DOHH2 (cell line): ENCODE measurements around the gene HIGD2A.

Experiments used
- H3F3A ChIP-seq: fragments of 200-600 bp; sonication (generic), shearing (Covaris generic); 2 replicates; pipeline ENCODE4 v1.6.0; 2016; ENCODE audit warnings: antibody characterized with exemption, mild to moderate bottlenecking; ENCODE audit not compliant: control insufficient read depth, insufficient read depth
- H3K27ac ChIP-seq: fragments of 200-600 bp; sonication (generic); 2 replicates; pipeline ENCODE4 v1.5.1; 2014; ENCODE audit warnings: low read depth, mild to moderate bottlenecking, low read length, moderate library complexity
- H3K27me3 ChIP-seq: fragments of 200-600 bp; sonication (generic); 2 replicates; pipeline ENCODE4 v1.6.1; 2014; ENCODE audit warnings: mild to moderate bottlenecking, low read length, mixed read lengths; ENCODE audit not compliant: control insufficient read depth
- H3K36me3 ChIP-seq: fragments of 200-600 bp; sonication (generic); 2 replicates; pipeline ENCODE4 v1.6.1; 2014; ENCODE audit warnings: mild to moderate bottlenecking, low read length, moderate library complexity, mixed read lengths; ENCODE audit not compliant: control insufficient read depth
- H3K4me1 ChIP-seq: fragments of 200-600 bp; sonication (generic); 2 replicates; pipeline ENCODE4 v1.6.1; 2014; ENCODE audit warnings: mild to moderate bottlenecking, low read length, mixed read lengths; ENCODE audit not compliant: control insufficient read depth
- H3K4me2 ChIP-seq: fragments of 200-600 bp; sonication (generic); 2 replicates; pipeline ENCODE4 v1.6.0; 2014; ENCODE audit warnings: mild to moderate bottlenecking, low read length, moderate library complexity
- H3K4me3 ChIP-seq: fragments of 200-600 bp; sonication (generic); 2 replicates; pipeline ENCODE4 v1.5.1; 2014; ENCODE audit warnings: mild to moderate bottlenecking, low read length, mixed read lengths
- H3K79me2 ChIP-seq: fragments of 200-600 bp; sonication (generic); 2 replicates; pipeline ENCODE4 v1.6.1; 2014; ENCODE audit warnings: mild to moderate bottlenecking, low read length, mixed read lengths; ENCODE audit not compliant: control insufficient read depth
- H3K9me2 ChIP-seq: fragments of 200-600 bp; sonication (generic); replicated peaks from 2 replicates; pipeline ENCODE4 v1.6.1; 2014; ENCODE audit warnings: mild to moderate bottlenecking, low read length, mixed read lengths; ENCODE audit not compliant: control insufficient read depth
- H3K9me3 ChIP-seq: fragments of 200-600 bp; sonication (generic); 2 replicates; pipeline ENCODE4 v1.6.1; 2014; ENCODE audit warnings: antibody characterized with exemption, low read length, mixed read lengths; ENCODE audit not compliant: control insufficient read depth, insufficient read depth
- H4K20me1 ChIP-seq: fragments of 200-600 bp; sonication (generic); 2 replicates; pipeline ENCODE4 v1.6.0; 2014; ENCODE audit warnings: low read depth, mild to moderate bottlenecking, antibody characterized with exemption, low read length, moderate library complexity; ENCODE audit not compliant: control insufficient read depth, insufficient read depth
- CTCF ChIP-seq: fragments of 200-600 bp; sonication (generic); IDR thresholded peaks from one replicate; pipeline ENCODE4 v1.5.1; 2014; ENCODE audit warnings: antibody characterized with exemption, mild to moderate bottlenecking, low read depth, low read length; ENCODE audit not compliant: poor library complexity, severe bottlenecking
- EZH2phosphoT487 ChIP-seq: fragments of 200-600 bp; sonication (generic); IDR thresholded peaks from 2 replicates; pipeline ENCODE4 v1.6.1; 2017; ENCODE audit warnings: borderline replicate concordance, mild to moderate bottlenecking, antibody characterized with exemption, low read length, moderate library complexity, mixed read lengths

Gene HIGD2A

DNA sequence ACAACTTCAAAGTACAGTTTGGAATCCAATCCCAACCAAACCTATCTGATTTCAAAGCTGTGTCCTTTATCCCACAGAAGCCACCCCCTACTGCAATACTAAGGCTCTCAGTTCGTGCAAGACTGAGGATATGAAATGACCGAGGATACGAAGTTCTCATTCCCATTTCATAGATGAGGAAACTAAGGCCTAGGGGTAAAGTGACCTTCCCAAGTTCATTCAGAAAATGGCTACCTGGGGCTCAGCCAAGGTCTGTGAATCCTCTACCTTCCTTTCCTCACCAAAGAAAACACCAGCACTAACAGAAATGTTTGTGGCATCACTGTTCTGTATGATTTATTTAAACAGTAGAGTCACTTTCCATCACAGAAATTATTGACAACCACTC is 32.4 kb upstream of the HIGD2A start:
- TF ChIP-seq CTCF = no peak
- TF ChIP-seq EZH2phosphoT487 = no peak
- Histone ChIP-seq H4K20me1 (peaks cover 7% of the 10 kb centered on the region; the same call in 1 of the 2 replicates), H3K4me1 (peaks cover 9% of the 10 kb centered on the region), H3K4me2 (no peak overlapping the region), H3K79me2 (peaks cover 88% of the 10 kb centered on the region), H3K27ac (no peak overlapping the region), H3F3A (peaks cover 2% of the 10 kb centered on the region; the same call in 1 of the 2 replicates), H3K36me3 (peaks cover 73% of the 10 kb centered on the region), H3K9me3 (no peaks in the 10 kb centered on the region), H3K9me2 (no peaks in the 10 kb centered on the region), H3K4me3 (no peak overlapping the region), H3K27me3 (no peaks in the 10 kb centered on the region)

DNA sequence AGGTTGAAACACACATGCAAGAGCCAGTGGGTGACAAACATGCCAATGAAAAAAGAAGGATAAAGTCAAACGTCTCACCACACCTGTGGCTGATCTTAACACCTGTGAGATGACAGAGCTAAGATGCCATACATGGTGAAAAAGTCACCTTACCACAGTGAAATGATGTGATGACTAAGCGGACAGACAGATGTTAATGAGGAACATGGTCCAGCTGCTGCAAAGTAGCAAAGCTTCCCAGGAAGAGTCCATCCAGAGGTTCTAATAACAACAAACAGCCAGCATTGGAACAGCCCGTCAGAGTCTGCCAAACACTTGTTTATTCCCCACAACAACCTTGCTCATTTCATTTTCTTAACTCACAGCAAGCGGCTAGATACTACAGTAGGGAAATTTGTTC is 28.9 kb upstream of the HIGD2A start:
- TF ChIP-seq CTCF (no peak), EZH2phosphoT487 (no peak)
- Histone ChIP-seq H3K27ac (no peak overlapping the region), H3K4me1 (peaks cover 22% of the 10 kb centered on the region), H3F3A (peaks cover 9% of the 10 kb centered on the region), H3K9me2 (no peaks in the 10 kb centered on the region), H3K27me3 (0 out of 2 replicates have a peak, but pooled peaks cover under 1% of the 10 kb centered on the region), H3K9me3 (no peaks in the 10 kb centered on the region), H3K36me3 (peaks cover 39% of the 10 kb centered on the region), H3K79me2 (peaks cover 61% of the 10 kb centered on the region), H3K4me3 (peak overlapping the region; percentile 11), H4K20me1 (peaks cover 7% of the 10 kb centered on the region; the same call in 1 of the 2 replicates), H3K4me2 (peak overlapping the region; percentile 86)

- TF ChIP-seq EZH2phosphoT487 (no peak), CTCF (no peak)
- H3K27me3 ChIP-seq = 0 out of 2 replicates have a peak, but pooled peaks cover 3% of the 10 kb centered on the region
- H3K36me3 ChIP-seq = peaks cover 32% of the 10 kb centered on the region
- H3K27ac ChIP-seq = peak overlapping the region; percentile 52
- H3K9me3 ChIP-seq = no peaks in the 10 kb centered on the region
- H3K4me1 ChIP-seq = peaks cover 31% of the 10 kb centered on the region
- peak overlapping the region; percentile 86 for H3K4me2 ChIP-seq
- peaks cover 9% of the 10 kb centered on the region for H3F3A ChIP-seq
- H3K9me2 ChIP-seq = no peaks in the 10 kb centered on the region
- peak overlapping the region; percentile 93 for H3K4me3 ChIP-seq
- peaks cover 49% of the 10 kb centered on the region for H3K79me2 ChIP-seq
- peaks cover 7% of the 10 kb centered on the region; the same call in 1 of the 2 replicates for H4K20me1 ChIP-seq
Measured at GRCh38 chr5:176360894-176361436, 27.6 kb upstream of the HIGD2A start.
